Adipocyte (in vitro differentiated cells): ENCODE measurements around the gene SMPD3.
A peak's percentile ranks its signal among the peaks of the same experiment; 100 is the strongest.

ENCODE experiments used
- DNase-seq: peaks from one replicate; pipeline ENCODE4 v3.0.0-alpha.2; 2015; ENCODE audit warnings: low read depth
- H3K27me3 ChIP-seq: replicated peaks from 2 replicates; pipeline ENCODE4 v1.7.0; 2013; ENCODE audit warnings: mild to moderate bottlenecking, low read length, moderate library complexity; ENCODE audit not compliant: control insufficient read depth, insufficient read depth
- H3K36me3 ChIP-seq: 2 replicates; pipeline ENCODE4 v1.7.0; 2013; ENCODE audit warnings: low read length, mild to moderate bottlenecking, moderate library complexity; ENCODE audit not compliant: control insufficient read depth, insufficient read depth, severe bottlenecking
- H3K4me1 ChIP-seq: 2 replicates; pipeline ENCODE4 v1.7.0; 2013; ENCODE audit warnings: mild to moderate bottlenecking, low read length, moderate library complexity; ENCODE audit not compliant: control insufficient read depth, insufficient read depth
- H3K4me3 ChIP-seq: 2 replicates; pipeline ENCODE4 v1.7.0; 2013; ENCODE audit warnings: mild to moderate bottlenecking, low read length, moderate library complexity
- H3K9ac ChIP-seq: 2 replicates; pipeline ENCODE4 v1.7.0; 2013; ENCODE audit warnings: mild to moderate bottlenecking, low read length, moderate library complexity
- H3K9me3 ChIP-seq: 2 replicates; pipeline ENCODE4 v1.7.0; 2013; ENCODE audit warnings: mild to moderate bottlenecking, low read length, moderate library complexity; ENCODE audit not compliant: control insufficient read depth

SMPD3 gene

GRCh38 chr16:68414581-68414980 is 33.7 kb downstream of the SMPD3 start:
- Histone ChIP-seq H3K9me3 (no peaks in the 10 kb centered on the region), H3K4me1 (peaks cover 14% of the 10 kb centered on the region), H3K36me3 (no peaks in the 10 kb centered on the region), H3K4me3 (no peak overlapping the region), H3K9ac (no peak overlapping the region), H3K27me3 (peaks cover 24% of the 10 kb centered on the region)
- no peak for DNase-seq

- no peak for DNase-seq
- Histone ChIP-seq H3K4me3 (no peak overlapping the region), H3K4me1 (peaks cover 15% of the 10 kb centered on the region), H3K9ac (no peak overlapping the region), H3K9me3 (no peaks in the 10 kb centered on the region), H3K36me3 (no peaks in the 10 kb centered on the region), H3K27me3 (peaks cover 26% of the 10 kb centered on the region)
These were observed 36.2 kb downstream of the SMPD3 start for GRCh38 chr16:68412061-68412460.

GRCh38 chr16:68411086-68411485 is 37.2 kb downstream of the SMPD3 start:
- Histone ChIP-seq H3K27me3 (peaks cover 21% of the 10 kb centered on the region), H3K4me1 (peaks cover 20% of the 10 kb centered on the region), H3K9ac (no peak overlapping the region), H3K36me3 (no peaks in the 10 kb centered on the region), H3K9me3 (no peaks in the 10 kb centered on the region), H3K4me3 (no peak overlapping the region)
- DNase-seq: no peak

GRCh38 chr16:68408967-68409366 is 39.3 kb downstream of the SMPD3 start:
- Histone ChIP-seq H3K4me1 (peaks cover 27% of the 10 kb centered on the region), H3K36me3 (no peaks in the 10 kb centered on the region), H3K27me3 (peaks cover 13% of the 10 kb centered on the region), H3K4me3 (no peak overlapping the region), H3K9ac (no peak overlapping the region), H3K9me3 (no peaks in the 10 kb centered on the region)
- DNase-seq: peak; percentile 19

- no peak overlapping the region for H3K4me3 ChIP-seq
- no peaks in the 10 kb centered on the region for H3K9me3 ChIP-seq
- DNase-seq: no peak
- no peak overlapping the region for H3K9ac ChIP-seq
- no peaks in the 10 kb centered on the region for H3K36me3 ChIP-seq
- peaks cover 13% of the 10 kb centered on the region for H3K27me3 ChIP-seq
- H3K4me1 ChIP-seq: peaks cover 26% of the 10 kb centered on the region
These were observed 39.9 kb downstream of the SMPD3 start for GRCh38 chr16:68408428-68408827.

- Histone ChIP-seq H3K36me3 (no peaks in the 10 kb centered on the region), H3K4me1 (peaks cover 38% of the 10 kb centered on the region), H3K9ac (no peak overlapping the region), H3K4me3 (peak overlapping the region; percentile 9), H3K27me3 (peaks cover 13% of the 10 kb centered on the region), H3K9me3 (no peaks in the 10 kb centered on the region)
- DNase-seq: peak; percentile 63
These were observed 41.7 kb downstream of the SMPD3 start for GRCh38 chr16:68406458-68407152.

- Histone ChIP-seq H3K9ac (no peak overlapping the region), H3K4me1 (peaks cover 38% of the 10 kb centered on the region), H3K4me3 (no peak overlapping the region), H3K36me3 (no peaks in the 10 kb centered on the region), H3K9me3 (no peaks in the 10 kb centered on the region), H3K27me3 (peaks cover 14% of the 10 kb centered on the region)
- DNase-seq: no peak
These were observed 43.5 kb downstream of the SMPD3 start for GRCh38 chr16:68404736-68405345.

GRCh38 chr16:68403704-68404103 is 44.6 kb downstream of the SMPD3 start:
- peaks cover 38% of the 10 kb centered on the region for H3K4me1 ChIP-seq
- H3K27me3 ChIP-seq: peaks cover 11% of the 10 kb centered on the region
- no peak overlapping the region for H3K9ac ChIP-seq
- no peaks in the 10 kb centered on the region for H3K36me3 ChIP-seq
- DNase-seq: no peak
- H3K9me3 ChIP-seq: no peaks in the 10 kb centered on the region
- no peak overlapping the region for H3K4me3 ChIP-seq

- Histone ChIP-seq H3K9me3 (no peaks in the 10 kb centered on the region), H3K9ac (no peak overlapping the region), H3K4me1 (peaks cover 38% of the 10 kb centered on the region), H3K27me3 (peaks cover 14% of the 10 kb centered on the region), H3K4me3 (no peak overlapping the region), H3K36me3 (no peaks in the 10 kb centered on the region)
- no peak for DNase-seq
These were observed 45.1 kb downstream of the SMPD3 start for GRCh38 chr16:68403177-68403576.

GRCh38 chr16:68402748-68403040 is 45.6 kb downstream of the SMPD3 start:
- Histone ChIP-seq H3K36me3 (no peaks in the 10 kb centered on the region), H3K9ac (no peak overlapping the region), H3K4me3 (no peak overlapping the region), H3K9me3 (no peaks in the 10 kb centered on the region), H3K27me3 (peaks cover 15% of the 10 kb centered on the region), H3K4me1 (peaks cover 38% of the 10 kb centered on the region)
- no peak for DNase-seq

- Histone ChIP-seq H3K9me3 (no peaks in the 10 kb centered on the region), H3K36me3 (no peaks in the 10 kb centered on the region), H3K4me3 (no peak overlapping the region), H3K9ac (no peak overlapping the region), H3K27me3 (peaks cover 21% of the 10 kb centered on the region), H3K4me1 (peaks cover 38% of the 10 kb centered on the region)
- peak; percentile 61 for DNase-seq
These were observed 46.2 kb downstream of the SMPD3 start for GRCh38 chr16:68401871-68402747.
